Neuronal stem cell (in vitro differentiated cells): Measurements from ENCODE around the gene TACR1.

Source experiments
- DNase-seq: peaks from one replicate; pipeline ENCODE4 v3.0.0-alpha.2; 2013; ENCODE audit warnings: low spot score
- H2AFZ ChIP-seq: one replicate; pipeline ENCODE4 v1.6.1; 2013; ENCODE audit warnings: mild to moderate bottlenecking, low read length, inconsistent platforms
- H2AK5ac ChIP-seq: 2 replicates; pipeline ENCODE4 v1.6.1; 2013; ENCODE audit warnings: low read depth, mild to moderate bottlenecking, inconsistent platforms, low read length, moderate library complexity, mixed read lengths
- H2BK120ac ChIP-seq: 2 replicates; pipeline ENCODE4 v1.6.1; 2013; ENCODE audit warnings: low read depth, mild to moderate bottlenecking, inconsistent platforms, low read length, moderate library complexity, mixed read lengths
- H2BK12ac ChIP-seq: one replicate; pipeline ENCODE4 v1.6.1; 2013; ENCODE audit warnings: low read length, inconsistent platforms
- H2BK15ac ChIP-seq: 2 replicates; pipeline ENCODE4 v1.6.1; 2013; ENCODE audit warnings: mild to moderate bottlenecking, low read length, inconsistent platforms, mixed read lengths
- H2BK5ac ChIP-seq: one replicate; pipeline ENCODE4 v1.6.1; 2013; ENCODE audit warnings: inconsistent platforms, mild to moderate bottlenecking, low read length, moderate library complexity
- H3K14ac ChIP-seq: one replicate; pipeline ENCODE4 v1.6.1; 2013; ENCODE audit warnings: low read length, inconsistent platforms
- H3K18ac ChIP-seq: 2 replicates; pipeline ENCODE4 v1.6.1; 2013; ENCODE audit warnings: low read length, inconsistent platforms
- H3K23ac ChIP-seq: 2 replicates; pipeline ENCODE4 v1.6.1; 2013; ENCODE audit warnings: low read depth, mild to moderate bottlenecking, mixed read lengths, low read length, inconsistent platforms; ENCODE audit not compliant: poor library complexity
- H3K27ac ChIP-seq: replicated peaks from 3 replicates; pipeline ENCODE4 v1.5.1; 2013; ENCODE audit warnings: low read length, inconsistent platforms
- H3K27me3 ChIP-seq, 3 experiments: 2 replicates each; pipeline ENCODE4 v1.6.1; 2013; ENCODE audit warnings: low read length in 3 of 3, mild to moderate bottlenecking in 2 of 3, inconsistent platforms in 1 of 3, low read depth in 1 of 3, mixed read lengths in 1 of 3, moderate library complexity in 1 of 3; ENCODE audit not compliant: control insufficient read depth in 3 of 3, insufficient read depth in 3 of 3
- H3K36me3 ChIP-seq, 2 donors: replicated peaks in 1 of 2; 2 replicates each; pipeline ENCODE4 v1.6.1; 2013; ENCODE audit warnings: low read length in 2 of 2; ENCODE audit not compliant: control insufficient read depth in 2 of 2, insufficient read depth in 2 of 2
- H3K4ac ChIP-seq: 2 replicates; pipeline ENCODE4 v1.6.1; 2013; ENCODE audit warnings: inconsistent platforms, mild to moderate bottlenecking, low read length, moderate library complexity
- H3K4me1 ChIP-seq, 2 donors: 1 replicate in 1 of 2; 2 replicates in 1 of 2; pipeline ENCODE4 v1.6.1; 2013; ENCODE audit warnings: low read length in 2 of 2, low read depth in 1 of 2; ENCODE audit not compliant: control insufficient read depth in 2 of 2, insufficient read depth in 1 of 2
- H3K4me2 ChIP-seq: one replicate; pipeline ENCODE4 v1.6.1; 2013; ENCODE audit warnings: mild to moderate bottlenecking, low read length, inconsistent platforms; ENCODE audit not compliant: insufficient read depth, poor library complexity, severe bottlenecking
- H3K4me3 ChIP-seq, 2 donors: 2 replicates each; pipeline ENCODE4 v1.5.1; 2013; ENCODE audit warnings: low read length in 2 of 2, mild to moderate bottlenecking in 2 of 2, inconsistent platforms in 1 of 2, moderate library complexity in 1 of 2
- H3K79me1 ChIP-seq: one replicate; pipeline ENCODE4 v1.6.1; 2013; ENCODE audit warnings: low read depth, mild to moderate bottlenecking, inconsistent platforms, low read length, moderate library complexity
- H3K9ac ChIP-seq: one replicate; pipeline ENCODE4 v1.6.1; 2013; ENCODE audit warnings: mild to moderate bottlenecking, low read depth, low read length, inconsistent platforms; ENCODE audit not compliant: poor library complexity
- H3K9me3 ChIP-seq, 2 donors: replicated peaks in 1 of 2; 2 replicates each; pipeline versions ENCODE3 to v1.6.1; 2013; ENCODE audit warnings: low read length in 2 of 2, mild to moderate bottlenecking in 2 of 2, inconsistent platforms in 1 of 2, low read depth in 1 of 2, mixed read lengths in 1 of 2, moderate library complexity in 1 of 2; ENCODE audit not compliant: control insufficient read depth in 2 of 2, insufficient read depth in 1 of 2
- H4K8ac ChIP-seq: one replicate; pipeline ENCODE4 v1.6.1; 2013; ENCODE audit warnings: low read depth, mild to moderate bottlenecking, inconsistent platforms, low read length, moderate library complexity
- H4K91ac ChIP-seq: one replicate; pipeline ENCODE4 v1.6.1; 2013; ENCODE audit warnings: low read length, low read depth, mild to moderate bottlenecking, inconsistent platforms; ENCODE audit not compliant: poor library complexity
- WGBS, 2 donors: extraction: QIAGEN DNeasy Blood & Tissue Kit; methylation state at CpG; one replicate each; pipeline ENCODE4 v1.1.7; 2013; ENCODE audit warnings: missing lambda C conversion rate in 2 of 2, mixed read lengths in 1 of 2; ENCODE audit not compliant: insufficient read length in 2 of 2, insufficient replicate concordance in 1 of 2; ENCODE audit errors: extremely low coverage in 2 of 2; 5-methylcytosine and 5-hydroxymethylcytosine counted together

The TACR1 gene

DNA sequence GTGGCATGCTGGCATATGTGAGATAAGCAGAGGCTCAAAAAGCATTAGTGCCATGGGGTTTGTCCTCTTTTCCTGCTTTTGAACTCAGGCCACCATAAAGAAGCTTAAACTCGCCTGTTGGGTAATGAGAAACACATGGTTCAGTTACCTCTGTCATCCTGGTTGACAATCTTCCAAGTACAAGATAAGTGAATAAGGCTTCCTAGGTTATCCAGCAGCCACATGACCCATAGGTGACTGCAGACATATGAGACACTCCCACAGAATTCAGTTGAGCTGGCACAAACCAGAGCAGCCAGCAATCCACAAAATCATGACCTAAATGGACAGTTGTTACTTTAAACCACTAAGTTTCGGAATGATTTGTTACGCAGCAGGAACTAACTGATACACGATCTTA, 97.3 kb downstream of the TACR1 start:
- no peak overlapping the region for H3K14ac ChIP-seq
- H4K91ac ChIP-seq: no peak overlapping the region
- no peak overlapping the region for H3K4ac ChIP-seq
- no peak overlapping the region for H2BK12ac ChIP-seq
- no peak overlapping the region for H3K18ac ChIP-seq
- H2AK5ac ChIP-seq: no peak overlapping the region
- H3K23ac ChIP-seq: no peak overlapping the region
- H3K36me3 ChIP-seq: no peaks in the 10 kb centered on the region
- no peak overlapping the region for H2BK15ac ChIP-seq
- no peaks in the 10 kb centered on the region for H3K27me3 ChIP-seq
- H2AFZ ChIP-seq: no peak overlapping the region
- no peak overlapping the region for H3K4me2 ChIP-seq
- no peak overlapping the region for H3K4me3 ChIP-seq
- H2BK120ac ChIP-seq: no peak overlapping the region
- DNase-seq: no peak
- no peak overlapping the region for H3K27ac ChIP-seq
- no peak overlapping the region for H4K8ac ChIP-seq
- H3K9ac ChIP-seq: no peak overlapping the region
- no peak overlapping the region for H2BK5ac ChIP-seq
- peaks cover 0 to 1% of the 10 kb centered on the region in 2 donors for H3K9me3 ChIP-seq
- no peaks in the 10 kb centered on the region for H3K4me1 ChIP-seq
- WGBS, 2 donors: no CpG with 5 or more reads among the region's 4 CpGs
- no peaks in the 10 kb centered on the region for H3K79me1 ChIP-seq

DNA sequence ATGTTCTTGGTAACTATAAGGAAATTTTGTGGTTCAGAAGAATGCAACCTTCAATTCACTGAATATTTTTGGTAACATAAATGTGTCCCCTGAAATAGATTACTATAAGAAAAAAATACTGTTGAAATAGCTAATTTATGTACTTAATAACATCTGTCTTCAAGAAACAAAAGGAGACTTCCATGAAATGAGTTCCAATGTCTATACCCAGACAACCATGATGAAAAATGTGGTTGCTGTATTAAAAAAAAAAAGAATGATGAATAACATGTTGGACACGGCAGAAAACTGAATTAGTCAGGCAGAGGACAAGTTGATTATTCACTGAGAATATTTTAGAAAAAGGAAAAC, 98.5 kb downstream of the TACR1 start:
- Histone ChIP-seq H3K27ac (no peak overlapping the region), H4K8ac (no peak overlapping the region), H2BK15ac (no peak overlapping the region), H2BK120ac (no peak overlapping the region), H3K36me3 (no peaks in the 10 kb centered on the region), H3K14ac (no peak overlapping the region), H2BK5ac (no peak overlapping the region), H3K18ac (no peak overlapping the region), H4K91ac (no peak overlapping the region), H3K9me3 (peaks cover 0 to 1% of the 10 kb centered on the region in 2 donors), H3K4me1 (no peaks in the 10 kb centered on the region), H3K4me2 (no peak overlapping the region), H3K23ac (no peak overlapping the region), H2AK5ac (no peak overlapping the region), H3K79me1 (no peaks in the 10 kb centered on the region), H3K4me3 (no peak overlapping the region), H2AFZ (no peak overlapping the region), H3K27me3 (no peaks in the 10 kb centered on the region), H3K4ac (no peak overlapping the region), H3K9ac (no peak overlapping the region), H2BK12ac (no peak overlapping the region)
- WGBS, 2 donors: no CpG with 5 or more reads among the region's 1 CpG
- no peak for DNase-seq

DNA sequence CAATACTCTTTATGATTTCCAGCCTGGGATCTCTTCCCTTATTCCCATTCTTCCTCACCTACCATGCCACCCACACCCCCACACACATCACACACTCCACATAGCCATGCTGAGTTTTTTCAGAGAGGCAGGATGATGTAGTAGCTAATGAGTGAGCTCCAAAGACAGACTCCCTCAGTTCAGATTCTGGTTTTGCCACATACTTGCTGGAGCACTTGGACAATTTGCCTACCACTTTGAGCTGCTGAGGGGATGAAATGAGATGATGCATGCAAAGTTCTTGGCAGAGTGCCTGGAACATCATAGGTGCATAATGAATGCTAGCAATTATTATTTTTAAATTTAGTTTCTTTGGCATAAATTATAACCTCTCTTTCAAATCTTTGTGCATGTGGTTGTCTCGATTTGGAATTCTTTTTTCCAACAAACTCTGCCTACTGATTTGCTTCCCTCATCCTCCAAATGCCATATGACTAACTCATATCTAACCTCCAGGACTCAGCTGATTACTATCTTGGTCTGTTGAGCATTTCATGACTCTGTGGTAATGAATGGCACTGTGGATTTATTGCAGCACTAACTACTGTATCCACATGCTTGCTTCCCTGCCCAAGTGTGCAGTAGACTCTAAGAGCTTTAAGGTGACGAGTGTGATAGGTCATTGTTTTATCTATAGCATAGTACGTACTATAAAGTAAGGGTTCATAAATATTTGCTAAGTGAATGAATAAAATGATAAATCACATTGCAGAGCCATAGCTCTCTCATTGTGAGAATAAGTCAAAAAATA, 99.1 kb downstream of the TACR1 start:
- H3K79me1 ChIP-seq: no peaks in the 10 kb centered on the region
- no peak overlapping the region for H2AK5ac ChIP-seq
- no peaks in the 10 kb centered on the region for H3K4me1 ChIP-seq
- H3K4me2 ChIP-seq: no peak overlapping the region
- H2BK12ac ChIP-seq: no peak overlapping the region
- H3K4ac ChIP-seq: no peak overlapping the region
- H3K14ac ChIP-seq: no peak overlapping the region
- no peak overlapping the region for H3K27ac ChIP-seq
- no peak overlapping the region for H2BK120ac ChIP-seq
- no peak for DNase-seq
- H3K18ac ChIP-seq: no peak overlapping the region
- no peaks in the 10 kb centered on the region for H3K36me3 ChIP-seq
- no CpG with 5 or more reads among the region's 3 CpGs for WGBS, 2 donors
- H2AFZ ChIP-seq: no peak overlapping the region
- H3K9ac ChIP-seq: no peak overlapping the region
- H3K4me3 ChIP-seq: no peak overlapping the region
- no peak overlapping the region for H2BK15ac ChIP-seq
- H4K8ac ChIP-seq: no peak overlapping the region
- no peak overlapping the region for H3K23ac ChIP-seq
- peaks cover 0 to 1% of the 10 kb centered on the region in 2 donors for H3K9me3 ChIP-seq
- no peak overlapping the region for H2BK5ac ChIP-seq
- no peak overlapping the region for H4K91ac ChIP-seq
- no peaks in the 10 kb centered on the region for H3K27me3 ChIP-seq

DNA sequence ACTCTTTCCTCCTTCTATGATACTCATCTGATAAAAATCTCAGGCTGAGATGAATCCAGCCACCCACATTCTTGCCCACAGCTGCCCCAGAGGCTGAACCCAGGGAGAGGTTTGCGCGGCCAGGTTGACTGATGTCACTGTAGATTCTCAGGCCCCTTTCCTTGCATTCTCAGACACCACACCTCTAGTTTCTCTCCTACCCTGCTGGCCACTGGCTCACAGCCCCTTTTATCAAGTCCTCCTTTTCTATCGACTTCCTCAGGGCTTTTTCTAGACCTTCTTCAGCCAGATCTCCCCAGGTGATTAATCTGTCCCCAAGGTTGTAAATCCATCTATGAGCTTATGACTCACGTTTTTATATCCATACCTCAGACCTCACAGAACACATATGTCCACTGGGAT, 99.8 kb downstream of the TACR1 start:
- no peak overlapping the region for H3K9ac ChIP-seq
- no peak overlapping the region for H3K4me2 ChIP-seq
- H2BK5ac ChIP-seq: no peak overlapping the region
- no peak for DNase-seq
- no peak overlapping the region for H3K18ac ChIP-seq
- no peak overlapping the region for H3K23ac ChIP-seq
- no peak overlapping the region for H2BK15ac ChIP-seq
- no peak overlapping the region for H4K8ac ChIP-seq
- WGBS, 2 donors: no CpG with 5 or more reads among the region's 4 CpGs
- no peak overlapping the region for H3K4me3 ChIP-seq
- no peak overlapping the region for H2BK120ac ChIP-seq
- no peak overlapping the region for H4K91ac ChIP-seq
- no peak overlapping the region for H2BK12ac ChIP-seq
- H3K79me1 ChIP-seq: no peaks in the 10 kb centered on the region
- no peak overlapping the region for H2AFZ ChIP-seq
- H3K27ac ChIP-seq: no peak overlapping the region
- H3K36me3 ChIP-seq: no peaks in the 10 kb centered on the region
- no peaks in the 10 kb centered on the region for H3K27me3 ChIP-seq
- no peaks in the 10 kb centered on the region for H3K4me1 ChIP-seq
- no peak overlapping the region for H2AK5ac ChIP-seq
- H3K4ac ChIP-seq: no peak overlapping the region
- peaks cover 0 to 1% of the 10 kb centered on the region in 2 donors for H3K9me3 ChIP-seq
- H3K14ac ChIP-seq: no peak overlapping the region
